NCI-H345 treated with DMSO at 0.1 percent for 48 hours (cell line): Measurements from ENCODE around the gene HEY2.
"Not testable (repeated sequence)": the region's sequence is repeated elsewhere in the genome, so short reads cannot be mapped to it uniquely, and the experiment has no call there.

Source experiments
- DNase-seq: peaks from one replicate; lab custom pipeline; 2025; ENCODE audit not compliant: unreplicated experiment; lab: John Stamatoyannopoulos, UW

Gene HEY2

DNA sequence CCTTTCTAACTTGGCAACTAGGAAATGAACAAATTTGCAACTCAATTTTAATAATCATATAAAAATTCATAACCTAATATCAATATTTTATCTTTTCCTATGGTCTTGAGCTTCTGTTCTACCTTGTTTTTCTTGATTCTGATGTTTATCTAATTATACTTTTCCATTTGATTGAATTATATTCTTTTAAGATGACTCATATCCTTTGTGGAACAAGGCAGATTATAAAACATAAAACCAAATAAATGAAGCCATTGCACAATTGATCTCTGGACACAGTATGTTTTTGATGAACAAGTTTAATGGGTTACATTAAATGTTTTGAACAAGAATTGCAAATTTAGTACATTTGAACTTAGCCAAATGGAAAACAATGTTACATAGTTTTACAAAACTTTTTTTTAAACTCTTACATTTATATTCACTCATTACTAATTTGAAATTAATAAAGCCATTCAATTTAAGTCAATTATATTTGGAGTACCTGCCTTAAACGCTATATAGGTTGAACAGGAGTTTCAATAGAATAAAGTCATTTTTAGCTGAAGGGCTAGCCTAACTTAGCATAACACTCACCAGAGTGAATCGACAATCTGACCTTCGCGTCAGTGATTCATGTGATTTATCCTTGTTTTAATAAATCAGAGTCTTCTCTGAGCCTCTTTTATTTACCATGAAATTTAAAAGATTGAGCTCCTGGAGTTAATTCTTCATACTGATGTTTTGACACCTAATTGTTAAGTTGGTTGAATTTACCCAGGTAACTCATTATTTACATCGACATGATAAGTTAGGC is 45.1 kb downstream of the HEY2 start:
- DNase-seq: no peak

DNA sequence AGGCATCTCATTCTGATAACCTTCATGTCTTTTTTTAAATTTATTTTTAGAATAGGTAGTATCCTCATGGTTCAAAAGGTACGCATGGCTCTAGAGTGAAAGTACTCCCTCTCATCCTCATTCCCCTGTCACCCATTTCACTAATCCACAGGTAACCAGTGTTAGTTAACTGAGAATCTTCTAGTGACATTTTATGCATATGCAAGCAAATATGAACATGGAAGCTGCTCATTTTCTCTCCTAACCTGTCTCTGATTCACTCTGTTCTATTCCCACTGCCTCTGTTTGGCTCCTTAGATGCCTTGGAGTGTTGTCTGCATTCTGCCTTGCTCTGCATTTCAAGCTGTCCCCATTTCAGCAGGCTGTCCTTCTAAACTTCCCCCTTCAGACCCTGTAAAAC is 45.9 kb downstream of the HEY2 start:
- no peak for DNase-seq

DNA sequence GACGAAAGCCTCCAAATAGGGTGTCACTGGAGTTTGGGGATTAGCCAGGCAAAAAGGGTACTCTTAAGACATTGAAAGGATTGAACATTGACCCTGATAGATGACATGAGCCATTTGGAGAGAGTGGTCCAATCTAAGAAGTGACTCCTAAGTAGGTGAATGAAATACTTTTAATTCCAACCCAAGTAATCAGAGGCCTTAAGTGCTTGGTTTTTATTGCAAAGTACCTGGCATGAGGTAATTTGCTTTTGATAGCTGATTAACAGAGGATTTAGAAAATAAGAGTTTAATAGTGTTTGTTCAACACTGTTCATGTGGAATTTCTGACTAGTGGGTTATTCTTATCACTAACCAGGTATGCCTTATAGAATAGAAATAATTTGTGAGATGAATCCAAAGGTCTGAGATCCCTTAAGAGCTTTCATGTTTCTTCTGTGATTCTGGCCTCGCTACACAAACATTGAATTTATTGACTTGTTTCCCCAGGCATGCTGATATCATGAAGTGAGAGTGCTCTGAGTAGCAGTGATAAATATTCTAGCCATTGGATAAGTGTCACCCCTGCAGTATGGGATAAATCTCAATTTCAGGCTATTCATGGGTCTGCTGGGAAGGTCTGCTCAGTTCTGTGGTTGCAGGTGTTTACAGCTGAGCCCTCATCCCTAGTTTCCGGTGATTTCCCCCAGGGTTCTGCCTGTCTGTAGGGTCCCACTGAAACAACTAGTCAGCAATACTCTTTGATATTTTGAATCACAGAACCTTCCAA is 47.9 kb downstream of the HEY2 start:
- DNase-seq: no peak

DNA sequence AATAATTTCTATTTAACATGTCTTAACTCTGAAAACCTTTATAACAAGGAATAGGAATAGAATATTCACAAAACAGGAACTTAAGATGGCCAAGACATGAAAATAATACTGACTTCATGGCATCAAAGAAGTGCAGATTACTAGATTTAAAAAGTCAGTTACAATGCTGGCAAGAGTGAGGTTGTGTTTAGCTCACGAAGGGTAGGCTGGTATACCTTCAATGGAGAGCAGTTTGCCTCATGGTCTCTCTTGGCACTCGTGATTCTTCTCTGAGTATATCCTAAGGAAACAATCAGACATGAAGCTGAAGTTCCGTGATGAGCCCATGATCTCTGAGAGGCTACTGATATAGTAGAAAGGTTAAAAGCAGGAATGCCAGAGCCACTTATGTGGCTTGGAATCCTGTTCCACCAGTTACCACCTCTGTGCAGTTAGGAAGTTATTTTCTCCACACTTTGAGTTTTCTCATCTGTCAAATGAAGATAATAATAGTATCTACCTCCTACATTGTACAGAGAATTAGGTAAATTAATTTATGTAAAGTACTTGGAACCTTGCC is 48.5 kb downstream of the HEY2 start:
- DNase-seq: no peak

GRCh38 chr6:125798734-125799508 is 49.5 kb downstream of the HEY2 start:
- no peak for DNase-seq

DNA sequence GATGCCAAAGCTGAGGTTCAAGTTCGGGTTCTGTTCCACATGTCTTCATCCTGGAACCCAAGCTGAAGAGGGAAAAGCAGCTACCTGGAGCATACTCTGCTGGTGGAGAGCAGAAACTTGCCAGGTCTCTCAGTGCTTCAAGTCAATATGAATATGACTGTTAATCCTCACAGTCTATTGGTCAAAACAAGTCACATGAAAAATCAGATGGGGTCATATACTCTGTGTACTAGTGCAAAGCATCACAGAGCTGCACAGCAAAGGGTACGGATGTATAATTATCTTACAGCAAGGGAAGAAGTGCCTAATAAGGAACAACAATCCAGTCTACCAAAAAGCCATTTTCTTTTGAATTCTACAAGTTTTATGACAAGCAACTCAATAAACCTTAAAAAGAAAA is 53.0 kb downstream of the HEY2 start:
- no peak for DNase-seq

GRCh38 chr6:125802943-125803377 is 53.5 kb downstream of the HEY2 start:
- DNase-seq: no peak

GRCh38 chr6:125804264-125804663 is 54.8 kb downstream of the HEY2 start:
- no peak for DNase-seq

DNA sequence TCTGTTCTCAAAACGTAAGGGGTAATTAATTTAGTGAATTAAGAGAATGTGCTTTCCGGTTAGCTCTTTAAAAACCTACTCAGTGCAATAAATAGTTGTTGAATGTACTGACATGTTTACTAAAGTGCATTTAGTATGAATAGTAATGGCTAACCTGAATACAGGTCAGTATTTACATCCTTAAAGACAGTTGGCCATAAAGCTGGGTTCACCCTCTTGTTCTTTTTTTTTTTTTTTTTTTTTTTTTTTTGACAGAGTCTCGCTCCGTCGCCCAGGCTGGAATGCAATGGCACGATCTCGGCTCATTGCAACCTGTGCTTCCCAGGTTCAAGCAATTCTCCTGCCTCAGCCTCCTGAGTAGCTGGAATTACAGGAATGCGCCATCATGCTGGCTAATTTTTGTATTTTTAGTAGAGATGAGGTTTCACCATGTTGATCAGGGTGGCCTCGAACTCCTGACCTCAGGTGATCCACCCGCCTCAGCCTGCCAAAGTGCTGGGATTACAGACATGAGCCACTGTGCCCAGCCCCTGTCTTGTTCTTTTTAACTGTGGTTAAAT is 55.5 kb downstream of the HEY2 start:
- DNase-seq: not testable (repeated sequence)

DNA sequence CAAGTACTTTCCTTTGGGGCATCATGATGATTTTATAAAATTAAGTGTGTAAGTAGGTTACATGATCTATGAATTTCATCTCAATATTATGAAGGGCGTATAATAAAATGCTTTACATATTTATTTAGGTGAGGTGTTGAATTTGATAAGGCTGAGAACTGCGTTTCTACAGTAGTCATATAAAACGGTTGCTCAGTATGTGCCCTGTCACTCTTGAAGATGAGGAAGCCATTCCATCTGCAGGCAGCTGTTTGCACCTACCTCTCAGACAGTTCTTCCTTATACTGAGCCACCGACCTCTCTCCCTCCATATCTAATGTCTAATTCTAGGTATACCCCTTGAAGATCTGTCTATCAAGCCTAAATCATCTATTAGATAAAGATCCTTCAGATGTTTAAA is 57.4 kb downstream of the HEY2 start:
- DNase-seq: no peak

- no peak for DNase-seq
Observed at GRCh38 chr6:125807293-125807692, 57.9 kb downstream of the HEY2 start.

DNA sequence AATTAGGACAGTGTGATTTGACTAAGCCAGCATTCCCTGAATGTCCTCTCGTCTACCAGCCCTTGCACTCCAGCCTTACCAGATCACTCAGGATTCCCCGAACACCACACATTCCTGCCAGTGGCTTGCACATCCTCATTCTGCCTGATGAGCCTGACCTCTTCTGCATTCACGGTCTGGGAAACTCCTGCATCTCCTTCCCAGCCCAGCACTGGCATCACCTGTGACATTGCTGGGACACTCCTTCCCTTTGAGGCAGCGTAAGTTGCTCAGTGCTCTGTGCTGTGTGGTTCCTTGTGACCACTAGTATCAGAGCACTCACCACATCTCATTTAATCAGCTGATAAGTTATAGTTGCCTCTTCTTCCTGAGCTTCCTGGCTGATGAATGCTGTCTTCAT is 58.6 kb downstream of the HEY2 start:
- DNase-seq: no peak

- DNase-seq: no peak
Observed at GRCh38 chr6:125808591-125808990, 59.2 kb downstream of the HEY2 start.

- no peak for DNase-seq
Observed at GRCh38 chr6:125809570-125810170, 60.2 kb downstream of the HEY2 start.

GRCh38 chr6:125810445-125810844 is 61.0 kb downstream of the HEY2 start:
- DNase-seq: peak; percentile 77
